ENCODE results near the gene SLCO2B1. TPM values are rescaled to one million over a fixed set of nuclear protein-coding genes. Genes with fewer than 3 reads are reported as not detected.

SLCO2B1 gene
- total RNA-seq, 1 experiment from 2014 or later: 277 TPM

- Mint-ChIP-seq H3K27me3 (ENCODE audit: insufficient read depth, unreplicated experiment) (no peaks in the 10 kb centered on the region), H3K4me1 (ENCODE audit: low read depth, unreplicated experiment) (no peaks in the 10 kb centered on the region), H3K27ac (ENCODE audit: unreplicated experiment) (no peak overlapping the region), H3K9me3 (ENCODE audit: unreplicated experiment) (no peaks in the 10 kb centered on the region), H3K4me3 (ENCODE audit: unreplicated experiment) (no peak overlapping the region), H3K36me3 (ENCODE audit: insufficient read depth, unreplicated experiment) (peaks cover 41% of the 10 kb centered on the region)
- intact Hi-C loops (cut with micrococcal nuclease; ENCODE audit: unreplicated experiment): no loop called here
- Histone ChIP-seq H3K4me1 (no peaks in the 10 kb centered on the region), H3K4me3 (ENCODE audit: low read depth, low read length) (no peak overlapping the region), H3K36me3 (ENCODE audit: control insufficient read depth, insufficient read depth, low read length) (peaks cover 33% of the 10 kb centered on the region), H3K27me3 (replicated peaks; ENCODE audit: control insufficient read depth, insufficient read depth, low read length) (no peaks in the 10 kb centered on the region), H3K9me3 (no peaks in the 10 kb centered on the region)
- TF ChIP-seq CTCF (IDR thresholded peaks at IDR 0.05; ENCODE audit: insufficient read depth in 1 of 2, low read depth in 1 of 2, low read length in 1 of 2, severe bottlenecking in 1 of 2, unreplicated experiment in 1 of 2): no peak
- ChIA-PET CTCF (interaction anchor here (1.0 to 2.8 kb wide), 7 partner anchors 8 to 56 kb away, joined by 4 to 16 read pairs (median 6); no protein-coding TSS in a partner anchor), POLR2A (no interaction called here)
- BruUV-seq (replicated peaks): no TSS peak
- no peak for DNase-seq
Observed at GRCh38 chr11:75196426-75196825, 45.5 kb downstream of the SLCO2B1 start.

GRCh38 chr11:75197512-75198277 lies 46.8 kb downstream of the SLCO2B1 start:
- no peaks in the 10 kb centered on the region for H3K27me3 ChIP-seq (replicated peaks; ENCODE audit: control insufficient read depth, insufficient read depth, low read length)
- H3K27me3 Mint-ChIP-seq (ENCODE audit: insufficient read depth, unreplicated experiment): no peaks in the 10 kb centered on the region
- H3K36me3 ChIP-seq (ENCODE audit: control insufficient read depth, insufficient read depth, low read length): peaks cover 36% of the 10 kb centered on the region
- ChIA-PET POLR2A (interaction anchor here (0.6 kb wide), 1 partner anchor 16 kb away, joined by 3 read pairs; no protein-coding TSS in a partner anchor), CTCF (no interaction called here)
- peaks cover 44% of the 10 kb centered on the region for H3K36me3 Mint-ChIP-seq (ENCODE audit: insufficient read depth, unreplicated experiment)
- H3K4me1 Mint-ChIP-seq (ENCODE audit: low read depth, unreplicated experiment): peaks cover 7% of the 10 kb centered on the region
- H3K4me3 Mint-ChIP-seq (ENCODE audit: unreplicated experiment): no peak overlapping the region
- H3K27ac Mint-ChIP-seq (ENCODE audit: unreplicated experiment): no peak overlapping the region
- BruUV-seq (replicated peaks): no TSS peak
- H3K9me3 Mint-ChIP-seq (ENCODE audit: unreplicated experiment): no peaks in the 10 kb centered on the region
- DNase-seq: no peak
- intact Hi-C loops (cut with micrococcal nuclease; ENCODE audit: unreplicated experiment): no loop called here
- TF ChIP-seq CTCF (IDR thresholded peaks at IDR 0.05; ENCODE audit: insufficient read depth in 1 of 2, low read depth in 1 of 2, low read length in 1 of 2, severe bottlenecking in 1 of 2, unreplicated experiment in 1 of 2): no peak
- H3K4me1 ChIP-seq: 0 out of 2 replicates have a peak, but pooled peaks cover 6% of the 10 kb centered on the region
- H3K4me3 ChIP-seq (ENCODE audit: low read depth, low read length): no peak overlapping the region
- H3K9me3 ChIP-seq: no peaks in the 10 kb centered on the region

- no peaks in the 10 kb centered on the region for H3K27me3 Mint-ChIP-seq (ENCODE audit: insufficient read depth, unreplicated experiment)
- TF ChIP-seq CTCF (IDR thresholded peaks at IDR 0.05; ENCODE audit: insufficient read depth in 1 of 2, low read depth in 1 of 2, low read length in 1 of 2, severe bottlenecking in 1 of 2, unreplicated experiment in 1 of 2): no peak
Observed at GRCh38 chr11:75198278-75198973, 47.5 kb downstream of the SLCO2B1 start.

More at GRCh38 chr11:75198278-75198973, 47.5 kb downstream of the SLCO2B1 start:
- no peak overlapping the region for H3K27ac Mint-ChIP-seq (ENCODE audit: unreplicated experiment)
- ChIA-PET POLR2A (no interaction called here), CTCF (interaction anchor here (14.9 kb wide), 1 partner anchor 56 kb away, joined by 887 read pairs; no protein-coding TSS in a partner anchor)
- H3K36me3 Mint-ChIP-seq (ENCODE audit: insufficient read depth, unreplicated experiment): peaks cover 43% of the 10 kb centered on the region
- H3K36me3 ChIP-seq (ENCODE audit: control insufficient read depth, insufficient read depth, low read length): peaks cover 32% of the 10 kb centered on the region
- H3K27me3 ChIP-seq (replicated peaks; ENCODE audit: control insufficient read depth, insufficient read depth, low read length): no peaks in the 10 kb centered on the region
- BruUV-seq (replicated peaks): no TSS peak
- H3K9me3 ChIP-seq: no peaks in the 10 kb centered on the region
- peaks cover 10% of the 10 kb centered on the region for H3K4me1 Mint-ChIP-seq (ENCODE audit: low read depth, unreplicated experiment)
- H3K4me3 ChIP-seq (ENCODE audit: low read depth, low read length): no peak overlapping the region
- peaks cover 11% of the 10 kb centered on the region for H3K4me1 ChIP-seq
- intact Hi-C loops (cut with micrococcal nuclease; ENCODE audit: unreplicated experiment): no loop called here
- no peaks in the 10 kb centered on the region for H3K9me3 Mint-ChIP-seq (ENCODE audit: unreplicated experiment)
- DNase-seq: no peak
- H3K4me3 Mint-ChIP-seq (ENCODE audit: unreplicated experiment): no peak overlapping the region

Measured in Caco-2 (cell line).